Chondrocyte (in vitro differentiated cells): Measurements from ENCODE around the gene COX5B. TPM values are rescaled to one million over a fixed set of nuclear protein-coding genes. Genes with fewer than 3 reads are reported as not detected.
A peak's percentile ranks its signal among the peaks of the same experiment; 100 is the strongest.

Experiments
- DNase-seq: peaks from one replicate; pipeline ENCODE4 v3.0.0; 2021; ENCODE audit warnings: mixed read lengths, low spot score
- H3K27ac Mint-ChIP-seq: one replicate; pipeline ENCODE4 v1.8.0; 2021; ENCODE audit warnings: mild to moderate bottlenecking, moderate library complexity, mixed read lengths; ENCODE audit not compliant: unreplicated experiment
- H3K27me3 Mint-ChIP-seq: 2 replicates; pipeline ENCODE4 v1.8.0; 2021; ENCODE audit warnings: low read depth, mixed read lengths
- H3K36me3 Mint-ChIP-seq: 2 replicates; pipeline ENCODE4 v1.8.0; 2021; ENCODE audit warnings: low read depth, mixed read lengths
- H3K4me1 Mint-ChIP-seq: 2 replicates; pipeline ENCODE4 v1.8.0; 2021; ENCODE audit warnings: low read depth, mild to moderate bottlenecking, mixed read lengths
- H3K4me3 Mint-ChIP-seq: one replicate; pipeline ENCODE4 v1.8.0; 2021; ENCODE audit warnings: mild to moderate bottlenecking, moderate library complexity, mixed read lengths; ENCODE audit not compliant: unreplicated experiment
- H3K9me3 Mint-ChIP-seq: 2 replicates; pipeline ENCODE4 v1.8.0; 2021; ENCODE audit warnings: low read depth, mixed read lengths
- total RNA-seq: library from RNA; stranded (reverse); gene quantifications from 3 replicates; pipeline ENCODE4 v1.2.1, GENCODE V29; 2021
- TF ChIP-seq, protein P1 (sequence below): fragments of 200-600 bp; sonication (generic); IDR thresholded peaks from 2 replicates; pipeline ENCODE4 v1.5.0; 2021; ENCODE audit warnings: antibody characterized with exemption, mild to moderate bottlenecking, moderate library complexity

COX5B gene
- total RNA-seq, 1 donor from 2014 or later: 147 TPM

DNA sequence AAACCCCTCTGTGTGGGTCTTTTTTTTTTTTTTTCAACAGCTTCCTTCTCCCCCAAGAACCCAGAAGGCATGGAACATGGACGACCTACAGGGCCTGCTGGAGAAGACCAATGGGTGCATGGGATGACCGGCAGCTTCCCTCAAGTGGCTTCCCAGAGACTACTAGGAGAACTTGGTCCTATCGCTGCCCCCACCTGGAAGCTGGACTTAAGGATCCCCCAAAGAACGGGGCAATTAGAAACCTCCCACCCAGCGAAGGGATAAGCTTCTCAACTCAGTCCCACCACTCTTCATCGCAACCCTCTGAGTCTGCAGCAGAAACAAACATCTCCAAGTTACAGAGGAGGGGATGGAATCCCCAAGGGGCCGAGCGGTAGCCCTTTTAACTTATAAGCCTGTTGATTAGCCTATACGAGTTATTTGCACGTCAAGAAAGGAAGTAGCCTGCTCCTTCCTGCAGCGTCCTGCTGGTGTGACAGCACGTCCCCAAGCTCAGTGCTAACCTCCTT is 16.6 kb downstream of the COX5B start:
- H3K4me1 Mint-ChIP-seq: peaks cover 30% of the 10 kb centered on the region
- no peak for DNase-seq
- H3K9me3 Mint-ChIP-seq: no peaks in the 10 kb centered on the region
- TF ChIP-seq, protein P1, sequence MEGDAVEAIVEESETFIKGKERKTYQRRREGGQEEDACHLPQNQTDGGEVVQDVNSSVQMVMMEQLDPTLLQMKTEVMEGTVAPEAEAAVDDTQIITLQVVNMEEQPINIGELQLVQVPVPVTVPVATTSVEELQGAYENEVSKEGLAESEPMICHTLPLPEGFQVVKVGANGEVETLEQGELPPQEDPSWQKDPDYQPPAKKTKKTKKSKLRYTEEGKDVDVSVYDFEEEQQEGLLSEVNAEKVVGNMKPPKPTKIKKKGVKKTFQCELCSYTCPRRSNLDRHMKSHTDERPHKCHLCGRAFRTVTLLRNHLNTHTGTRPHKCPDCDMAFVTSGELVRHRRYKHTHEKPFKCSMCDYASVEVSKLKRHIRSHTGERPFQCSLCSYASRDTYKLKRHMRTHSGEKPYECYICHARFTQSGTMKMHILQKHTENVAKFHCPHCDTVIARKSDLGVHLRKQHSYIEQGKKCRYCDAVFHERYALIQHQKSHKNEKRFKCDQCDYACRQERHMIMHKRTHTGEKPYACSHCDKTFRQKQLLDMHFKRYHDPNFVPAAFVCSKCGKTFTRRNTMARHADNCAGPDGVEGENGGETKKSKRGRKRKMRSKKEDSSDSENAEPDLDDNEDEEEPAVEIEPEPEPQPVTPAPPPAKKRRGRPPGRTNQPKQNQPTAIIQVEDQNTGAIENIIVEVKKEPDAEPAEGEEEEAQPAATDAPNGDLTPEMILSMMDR: no peak
- no peaks in the 10 kb centered on the region for H3K27me3 Mint-ChIP-seq
- peaks cover 11% of the 10 kb centered on the region for H3K36me3 Mint-ChIP-seq
- H3K27ac Mint-ChIP-seq: peak overlapping the region; percentile 96
- H3K4me3 Mint-ChIP-seq: peak overlapping the region; percentile 89

GRCh38 chr2:97662895-97663625 is 17.2 kb downstream of the COX5B start:
- H3K27me3 Mint-ChIP-seq: no peaks in the 10 kb centered on the region
- no peaks in the 10 kb centered on the region for H3K9me3 Mint-ChIP-seq
- H3K4me1 Mint-ChIP-seq: peaks cover 30% of the 10 kb centered on the region
- TF ChIP-seq, protein P1: no peak
- no peak for DNase-seq
- H3K36me3 Mint-ChIP-seq: peaks cover 8% of the 10 kb centered on the region
- H3K4me3 Mint-ChIP-seq: peak overlapping the region; percentile 89
- peak overlapping the region; percentile 96 for H3K27ac Mint-ChIP-seq

- Mint-ChIP-seq H3K36me3 (peaks cover 4% of the 10 kb centered on the region), H3K27me3 (no peaks in the 10 kb centered on the region), H3K4me3 (peak overlapping the region; percentile 89), H3K27ac (peak overlapping the region; percentile 96), H3K4me1 (peaks cover 30% of the 10 kb centered on the region), H3K9me3 (no peaks in the 10 kb centered on the region)
- TF ChIP-seq, protein P1: no peak
- no peak for DNase-seq
Measured at GRCh38 chr2:97663626-97663961, 17.7 kb downstream of the COX5B start.

DNA sequence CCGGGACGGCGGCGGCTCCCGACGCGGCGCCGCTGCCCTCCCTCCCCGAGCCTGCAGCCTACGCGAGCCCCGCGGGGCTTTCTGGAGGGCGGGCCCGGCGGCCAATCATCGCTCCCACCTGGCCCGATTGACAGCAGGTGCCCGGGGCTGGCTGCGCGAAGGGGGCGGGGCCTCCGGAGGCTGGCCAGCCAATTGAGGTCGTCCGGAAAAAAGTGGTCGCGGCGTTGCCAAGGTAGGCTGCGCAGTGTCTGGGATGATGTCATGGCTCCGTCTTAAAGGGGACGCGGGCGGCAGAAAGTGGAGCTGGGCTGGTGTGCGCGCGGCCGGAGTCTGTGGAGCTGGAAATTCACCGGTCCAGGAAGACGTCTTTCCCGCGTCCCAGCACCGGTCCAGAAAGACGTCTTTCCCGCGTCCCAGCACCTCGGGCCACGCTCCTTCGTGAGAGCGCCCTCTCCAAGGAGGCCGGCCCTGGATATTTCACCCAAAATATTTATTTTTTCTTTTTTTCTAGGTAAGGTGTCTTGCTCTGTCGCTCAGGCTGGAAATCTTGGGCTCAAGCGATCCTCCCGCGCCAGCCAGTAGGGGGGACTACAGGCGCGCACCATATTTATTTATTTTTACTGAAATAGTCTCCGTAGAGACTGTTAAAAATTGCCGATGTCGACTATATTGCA is 18.2 kb downstream of the COX5B start, which contains the start of gene ACTR1B:
Gene ACTR1B (minus strand): TSS at position 83 of the 674 bp plus-strand sequence. CDS start 154 bp downstream, outside the sequence.
- peak; percentile 99 for DNase-seq
- Mint-ChIP-seq H3K36me3 (peaks cover 4% of the 10 kb centered on the region), H3K4me3 (peak within 1 kb of the TSS; percentile 89), H3K4me1 (peaks cover 30% of the 10 kb centered on the region), H3K27ac (peak within 1 kb of the TSS; percentile 96), H3K9me3 (no peaks in the 10 kb centered on the region), H3K27me3 (no peaks in the 10 kb centered on the region)
- TF ChIP-seq, protein P1: peak; percentile 90

- TF ChIP-seq, protein P1: peak; percentile 55
- Mint-ChIP-seq H3K4me3 (peak overlapping the region; percentile 83), H3K27ac (peak overlapping the region; percentile 95), H3K36me3 (peaks cover 4% of the 10 kb centered on the region), H3K9me3 (no peaks in the 10 kb centered on the region), H3K27me3 (no peaks in the 10 kb centered on the region), H3K4me1 (peaks cover 30% of the 10 kb centered on the region)
- no peak for DNase-seq
Measured at GRCh38 chr2:97664636-97664970, 18.7 kb downstream of the COX5B start.
